AG08396 (cell line): Measurements from ENCODE around the gene BRD3.

ENCODE experiments used
- DNase-seq: peaks from one replicate; pipeline ENCODE4 v3.0.0; 2012; ENCODE audit warnings: low spot score, mixed read lengths

The BRD3 gene

GRCh38 chr9:134066913-134067851 is 644 bp downstream of the BRD3 start:
- DNase-seq: peak; percentile 63

- DNase-seq: peak; percentile 52
Observed at GRCh38 chr9:134066526-134066912, 1.3 kb downstream of the BRD3 start.

- peak; percentile 87 for DNase-seq
Observed at GRCh38 chr9:134065612-134066419, 2.0 kb downstream of the BRD3 start.

DNA sequence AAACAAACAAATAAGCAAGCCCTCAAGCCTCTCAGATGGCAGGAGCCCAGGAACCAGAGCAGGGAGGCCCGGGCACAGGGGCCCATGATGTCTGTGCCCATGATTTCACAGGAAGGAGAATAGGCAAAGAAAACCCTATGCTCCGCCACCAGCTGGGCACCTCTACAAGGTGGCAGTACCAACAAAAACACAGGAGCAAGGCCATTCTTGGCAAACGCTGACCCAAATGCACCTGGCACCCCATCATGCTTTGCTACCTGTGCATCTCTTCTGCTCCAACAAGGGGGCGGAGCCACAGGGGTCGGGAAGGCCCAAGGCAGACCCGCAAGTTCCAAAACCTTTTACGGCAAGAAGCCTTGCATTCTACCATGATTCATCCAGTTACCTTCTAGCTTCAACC is 3.1 kb downstream of the BRD3 start:
- DNase-seq: no peak

GRCh38 chr9:134063571-134064450 is 4.0 kb downstream of the BRD3 start:
- DNase-seq: no peak

DNA sequence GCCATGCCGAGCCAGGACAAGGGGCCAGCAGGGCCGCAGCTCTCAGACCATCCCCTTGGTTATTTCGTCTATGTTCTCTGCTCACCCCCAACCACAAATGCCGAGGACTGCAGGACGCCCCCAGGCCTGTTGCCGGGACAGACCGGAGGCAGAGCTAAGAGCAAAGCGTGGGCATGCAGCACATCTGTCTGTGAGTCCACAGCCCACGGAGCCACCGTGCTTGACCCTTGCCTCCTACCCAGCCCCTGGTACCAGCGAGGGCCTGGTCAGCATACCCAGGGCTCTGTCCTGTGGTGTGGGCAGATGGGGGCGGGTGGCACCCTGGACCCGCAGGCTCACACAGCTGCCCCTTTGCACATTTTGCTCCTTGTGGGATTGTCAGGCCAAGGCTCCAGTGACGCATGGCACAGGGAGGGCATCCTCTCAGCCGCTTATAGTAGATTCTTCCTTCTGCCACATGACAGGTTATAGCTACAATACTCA is 4.7 kb downstream of the BRD3 start:
- DNase-seq: no peak

- DNase-seq: no peak
Observed at GRCh38 chr9:134062461-134063087, 5.3 kb downstream of the BRD3 start.

DNA sequence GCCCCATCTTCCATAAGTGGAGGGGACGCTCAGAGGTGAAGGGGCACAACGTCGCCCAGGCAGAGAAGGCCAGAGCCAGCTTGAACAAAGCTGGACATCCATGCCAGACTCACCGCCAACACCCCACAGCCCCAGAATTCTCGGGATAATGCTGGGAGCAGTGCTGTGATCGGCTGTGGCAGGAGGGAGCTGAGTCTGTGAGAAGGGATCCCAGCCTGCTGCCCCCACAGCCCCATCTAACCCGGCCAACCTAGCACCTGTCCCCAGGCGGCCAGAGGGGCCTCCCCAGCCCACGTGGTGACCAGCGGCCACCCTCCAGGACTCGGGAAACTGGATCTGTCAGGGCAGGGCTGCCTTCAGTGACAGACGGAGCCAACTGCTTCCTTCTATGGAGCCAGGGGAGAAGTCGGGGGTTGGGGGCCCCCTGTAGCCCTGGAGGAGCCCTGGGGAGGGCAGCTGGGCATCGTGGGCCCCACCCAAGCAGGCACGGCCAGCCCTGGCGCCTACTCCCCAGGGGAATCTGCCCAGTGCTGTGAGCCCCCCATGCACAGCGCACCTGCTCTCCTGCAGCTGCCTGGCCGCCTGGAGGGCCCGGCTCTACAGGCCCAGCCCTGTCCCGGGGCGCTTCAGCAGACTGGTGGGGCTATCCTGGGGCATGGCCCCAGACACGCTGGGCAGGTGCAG is 6.0 kb downstream of the BRD3 start:
- no peak for DNase-seq

- DNase-seq: no peak
Observed at GRCh38 chr9:134061019-134061687, 6.7 kb downstream of the BRD3 start.

DNA sequence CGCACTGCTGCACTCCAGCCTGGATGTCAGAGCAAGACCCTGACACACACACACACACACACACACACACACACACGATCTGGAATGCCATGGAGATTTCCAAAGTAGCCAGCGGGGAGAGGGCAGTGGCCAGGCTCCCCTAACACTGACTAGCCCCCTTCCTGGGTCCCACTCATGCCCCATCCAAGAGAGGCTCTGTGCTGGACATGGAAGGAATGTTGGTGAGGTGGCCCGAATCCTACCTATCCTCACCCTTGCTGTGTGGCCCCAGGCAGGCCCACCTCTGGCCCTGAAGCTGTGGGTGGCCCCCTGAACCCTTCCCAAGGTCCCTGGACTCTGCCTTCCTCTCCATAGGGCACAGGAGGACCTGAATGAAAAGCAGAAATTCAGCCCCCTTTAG is 7.3 kb downstream of the BRD3 start:
- DNase-seq: no peak

GRCh38 chr9:134059661-134060395 is 8.0 kb downstream of the BRD3 start:
- DNase-seq: no peak

DNA sequence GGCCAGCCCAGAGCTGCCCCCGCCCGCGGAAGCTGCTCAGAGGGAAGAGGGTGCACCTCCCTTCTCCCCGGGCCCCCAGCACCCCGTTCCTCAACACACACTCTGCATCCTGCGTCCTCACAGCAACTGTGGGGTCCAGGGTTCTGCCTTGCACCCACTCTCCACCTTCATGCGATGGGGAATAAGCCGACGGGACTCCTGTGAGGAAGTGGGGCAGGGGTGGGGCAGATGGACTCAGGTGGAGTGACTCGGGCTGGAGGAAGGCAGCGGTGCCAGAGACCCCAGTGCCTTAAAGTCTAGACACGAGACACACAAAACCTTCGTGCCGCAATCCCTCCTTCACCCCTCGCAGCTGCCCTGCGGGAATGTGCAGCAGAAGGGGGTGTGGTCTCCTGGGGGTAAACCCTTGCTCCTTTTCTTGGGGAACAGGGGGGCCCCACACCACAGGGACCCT is 8.6 kb downstream of the BRD3 start:
- DNase-seq: no peak

DNA sequence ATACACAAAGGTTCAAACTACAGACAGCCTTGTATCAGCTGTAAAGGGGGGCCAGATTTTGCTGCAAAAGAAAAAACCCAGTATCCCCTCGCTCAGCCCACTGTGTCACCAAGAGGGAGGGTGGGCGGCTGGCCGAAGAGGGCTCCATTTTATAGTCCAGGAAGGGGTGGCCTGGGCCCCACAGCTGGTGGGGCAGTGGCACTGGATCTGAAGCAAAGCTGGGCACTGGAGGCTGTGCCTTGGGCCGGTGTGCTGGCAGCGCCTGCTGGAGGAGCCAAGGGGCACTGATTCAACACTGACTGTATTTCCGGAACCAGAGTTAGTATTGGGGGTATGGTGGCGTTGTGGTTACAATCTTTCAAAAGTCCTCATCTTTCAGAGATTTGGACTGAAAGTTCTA is 9.1 kb downstream of the BRD3 start:
- peak; percentile 54 for DNase-seq

DNA sequence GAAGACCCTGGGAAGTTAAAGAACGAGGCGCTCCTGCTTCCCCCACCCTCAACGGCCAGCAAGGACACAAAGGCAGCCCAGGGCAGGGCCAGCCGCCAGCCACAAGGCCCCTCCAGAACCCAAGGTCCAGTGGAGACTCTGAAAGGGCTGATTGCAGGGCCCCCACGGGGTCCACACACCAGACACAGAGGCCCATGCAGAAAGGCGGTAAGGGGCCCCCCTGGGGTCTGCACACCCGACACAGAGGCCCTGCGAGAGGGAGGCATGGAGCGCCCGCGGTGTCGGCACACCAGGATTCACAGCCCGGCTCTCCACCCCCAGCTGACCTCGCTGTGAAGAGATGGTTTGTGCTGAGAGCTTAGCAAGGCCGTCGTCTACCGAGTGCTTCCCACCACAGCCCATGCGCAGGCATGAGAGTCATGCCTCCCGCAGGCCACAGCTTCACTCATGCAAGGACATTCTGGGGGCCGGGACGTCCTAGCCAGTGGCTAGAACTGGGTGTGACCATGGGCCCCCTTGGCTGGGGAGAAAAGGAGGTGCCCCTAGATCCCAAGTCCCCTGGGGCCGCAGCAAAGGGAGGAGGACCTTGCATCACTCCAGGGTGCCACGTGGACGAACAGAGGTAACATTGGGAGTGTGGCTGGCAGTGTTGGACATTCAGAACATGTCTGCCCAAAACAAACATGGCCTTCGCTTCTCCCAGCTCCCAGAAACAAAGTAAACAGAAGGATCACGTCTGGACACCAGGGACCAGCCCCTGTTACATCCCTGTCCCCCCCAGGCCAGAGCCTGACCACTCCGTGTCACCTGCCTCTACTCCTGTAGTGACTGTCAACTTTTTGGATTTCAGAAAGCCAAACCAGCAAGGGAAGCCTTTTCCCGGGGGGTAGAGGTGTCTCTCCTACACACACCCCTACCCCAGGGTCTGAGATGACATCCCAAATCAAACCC is 9.8 kb downstream of the BRD3 start:
- no peak for DNase-seq

DNA sequence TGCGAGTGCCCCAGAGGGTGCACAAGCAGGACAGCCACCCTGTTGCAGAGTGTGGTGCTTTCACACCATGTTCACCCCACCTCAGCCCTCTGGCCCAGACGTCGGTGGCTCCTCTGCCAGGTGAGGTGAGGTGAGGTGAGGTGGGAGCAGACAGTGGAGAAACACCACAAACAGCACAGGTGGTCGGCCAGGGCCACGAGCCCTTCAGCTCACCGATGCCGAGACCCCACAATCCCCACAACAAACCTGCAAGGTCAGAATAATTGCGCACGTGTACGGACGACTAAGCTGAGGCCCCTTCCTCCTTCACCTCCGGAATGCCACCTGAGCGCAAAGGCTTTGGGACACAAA is 10.5 kb downstream of the BRD3 start:
- no peak for DNase-seq

- no peak for DNase-seq
Observed at GRCh38 chr9:134056483-134057306, 11.1 kb downstream of the BRD3 start.

GRCh38 chr9:134055981-134056461 is 11.8 kb downstream of the BRD3 start:
- peak; percentile 90 for DNase-seq
